Thymus (tissue), 11 donors: ENCODE results near the gene ADAMTS2. TPM values are rescaled to one million over a fixed set of nuclear protein-coding genes. Genes with fewer than 3 reads are reported as not detected.

Experiments
- DNase-seq, 9 donors: peaks; one replicate each; pipeline ENCODE4 v3.0.0-alpha.2; 2013; ENCODE audit warnings: low spot score in 9 of 9, low read depth in 6 of 9, missing footprints in 1 of 9
- H3K27ac ChIP-seq, 2 donors: one replicate each; pipeline ENCODE4 v1.5.1; 2013; ENCODE audit warnings: control low read depth in 1 of 2, low read depth in 1 of 2, low read length in 1 of 2, mild to moderate bottlenecking in 1 of 2, moderate library complexity in 1 of 2
- H3K27me3 ChIP-seq, 2 donors: one replicate each; pipeline ENCODE4 v1.5.1; 2013; ENCODE audit warnings: low read length in 1 of 2; ENCODE audit not compliant: control insufficient read depth in 2 of 2, insufficient read depth in 1 of 2
- H3K36me3 ChIP-seq, 2 donors: one replicate each; pipeline ENCODE4 v1.5.1; 2013; ENCODE audit warnings: low read length in 1 of 2, mild to moderate bottlenecking in 1 of 2, moderate library complexity in 1 of 2; ENCODE audit not compliant: control insufficient read depth in 2 of 2, insufficient read depth in 2 of 2
- H3K4me1 ChIP-seq, 2 donors: one replicate each; pipeline ENCODE4 v1.5.1; 2013; ENCODE audit warnings: low read length in 2 of 2; ENCODE audit not compliant: control insufficient read depth in 2 of 2, insufficient read depth in 2 of 2
- H3K4me3 ChIP-seq, 2 donors: one replicate each; pipeline ENCODE4 v1.5.1; 2013; ENCODE audit warnings: low read length in 2 of 2, control low read depth in 1 of 2, mild to moderate bottlenecking in 1 of 2
- H3K9me3 ChIP-seq, 2 donors: one replicate each; pipeline ENCODE4 v1.5.1; 2013; ENCODE audit warnings: low read length in 1 of 2, mild to moderate bottlenecking in 1 of 2; ENCODE audit not compliant: control insufficient read depth in 2 of 2, insufficient read depth in 1 of 2
- WGBS: extraction: QIAGEN DNeasy Blood & Tissue Kit; methylation state at CpG from one replicate; pipeline ENCODE4 v1.1.7; 2013; 5-methylcytosine and 5-hydroxymethylcytosine counted together
- polyA plus RNA-seq: library from polyadenylated mRNA; stranded (reverse); fragments of 200-250 nt; gene quantifications from one replicate; pipeline ENCODE4 v1.2.3, GENCODE V29; 2013
- total RNA-seq: library from RNA; stranded (reverse); fragments of 120-200 nt; gene quantifications from one replicate; pipeline ENCODE4 v1.2.4, GENCODE V29; 2013
- donor health status: healthy.

ADAMTS2 gene
- total and polyA plus RNA-seq, 2 donors, result 1.3 to 1.4 TPM

DNA sequence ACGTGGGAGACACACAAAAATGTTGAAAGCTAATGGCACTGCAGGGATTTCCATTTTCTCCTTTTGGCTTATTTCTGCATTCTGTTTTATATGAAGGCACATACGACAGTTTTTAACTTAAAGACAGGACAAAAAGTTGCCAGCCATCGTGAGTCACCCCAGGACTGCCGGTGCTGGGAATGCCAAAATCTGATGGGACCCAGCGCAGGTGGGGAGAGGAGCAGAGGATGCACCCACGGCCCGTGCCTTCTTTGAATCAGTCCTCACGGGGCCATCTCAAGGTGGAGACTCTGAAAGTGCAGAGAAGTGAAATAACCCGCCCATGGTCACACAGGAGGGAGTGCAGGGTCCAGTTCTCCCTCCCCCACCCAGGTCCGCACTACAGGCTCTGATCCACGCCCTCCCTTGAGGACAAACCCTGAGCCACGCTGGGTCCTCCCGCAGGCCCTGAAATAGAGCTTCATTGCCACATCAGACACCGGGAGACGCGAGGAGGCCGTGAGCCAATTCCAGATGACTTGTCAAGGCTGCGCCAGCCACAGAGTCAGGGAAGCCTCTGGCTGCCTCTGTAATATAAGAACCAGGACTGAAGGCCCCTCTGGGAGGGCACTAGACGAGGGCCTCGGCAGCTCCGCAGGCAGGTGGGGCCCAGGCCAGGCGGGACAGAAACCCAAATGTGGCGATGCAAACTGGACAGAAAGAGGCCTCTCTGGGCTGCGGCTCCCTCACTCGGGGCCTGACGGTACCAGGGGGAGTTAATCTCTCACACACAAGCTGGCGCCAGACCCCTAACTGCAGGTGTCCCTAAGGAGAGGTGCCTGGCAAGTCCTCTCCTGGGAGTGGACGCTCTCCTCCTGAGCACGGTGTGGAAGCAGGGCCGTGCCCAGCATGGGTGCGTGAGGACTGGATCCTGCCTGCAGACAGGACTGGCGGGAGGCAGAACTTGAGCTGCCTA lies 22.9 kb downstream of the ADAMTS2 start:
- no peak for DNase-seq

DNA sequence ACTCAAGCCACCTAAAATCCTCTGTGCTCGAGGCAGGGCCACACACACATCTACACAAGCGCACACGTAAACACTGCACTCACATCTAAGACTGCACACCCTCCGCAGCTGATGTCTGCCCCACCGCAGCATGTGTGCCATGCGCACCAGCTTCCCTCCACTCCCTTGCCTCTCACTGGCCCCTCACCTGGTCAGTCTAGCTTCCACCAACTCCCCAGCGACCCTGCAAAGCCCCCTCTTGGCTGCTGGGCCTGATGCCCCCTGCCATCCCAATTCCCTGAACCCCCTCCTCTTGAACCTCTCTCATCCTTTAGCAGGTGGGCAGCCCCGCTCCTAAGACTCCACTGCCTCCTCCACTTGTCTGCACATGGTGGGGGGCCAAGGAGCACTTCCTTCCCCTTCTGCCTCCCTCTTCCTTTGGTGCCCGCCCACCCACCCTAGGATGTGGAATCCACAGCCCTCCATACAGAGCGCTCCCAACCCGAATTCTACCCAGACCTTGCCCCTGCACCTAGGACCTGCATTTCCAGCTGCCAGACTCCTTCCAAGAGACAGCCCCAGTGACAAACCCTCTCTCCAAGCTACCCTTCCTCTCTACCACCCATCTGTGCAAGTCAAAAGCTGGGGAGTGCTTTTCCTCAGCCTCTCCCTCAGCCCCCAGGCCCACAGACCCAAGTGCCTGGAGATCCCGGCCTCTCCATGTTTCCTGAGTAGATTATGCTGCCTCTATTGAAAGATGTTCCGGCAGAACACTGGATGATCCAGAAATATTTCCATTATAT lies 23.9 kb downstream of the ADAMTS2 start:
- 86% methylated on average over 12 of the region's 13 CpGs for WGBS
- Histone ChIP-seq H3K27ac (no peak overlapping the region), H3K4me3 (no peak overlapping the region), H3K36me3 (no peaks in the 10 kb centered on the region), H3K4me1 (peaks cover 0 to 5% of the 10 kb centered on the region in 2 donors), H3K9me3 (peaks cover 0 to under 1% of the 10 kb centered on the region in 2 donors), H3K27me3 (no peaks in the 10 kb centered on the region)
- DNase-seq, result no peak

More for the DNA sequence above, 22.9 kb downstream of the ADAMTS2 start:
- Histone ChIP-seq H3K27me3 (no peaks in the 10 kb centered on the region), H3K9me3 (no peaks in the 10 kb centered on the region), H3K36me3 (no peaks in the 10 kb centered on the region), H3K4me1 (peaks cover 0 to 8% of the 10 kb centered on the region in 2 donors), H3K4me3 (no peak overlapping the region), H3K27ac (no peak overlapping the region)
- WGBS, result 89% methylated on average over 32 of the region's 32 CpGs

DNA sequence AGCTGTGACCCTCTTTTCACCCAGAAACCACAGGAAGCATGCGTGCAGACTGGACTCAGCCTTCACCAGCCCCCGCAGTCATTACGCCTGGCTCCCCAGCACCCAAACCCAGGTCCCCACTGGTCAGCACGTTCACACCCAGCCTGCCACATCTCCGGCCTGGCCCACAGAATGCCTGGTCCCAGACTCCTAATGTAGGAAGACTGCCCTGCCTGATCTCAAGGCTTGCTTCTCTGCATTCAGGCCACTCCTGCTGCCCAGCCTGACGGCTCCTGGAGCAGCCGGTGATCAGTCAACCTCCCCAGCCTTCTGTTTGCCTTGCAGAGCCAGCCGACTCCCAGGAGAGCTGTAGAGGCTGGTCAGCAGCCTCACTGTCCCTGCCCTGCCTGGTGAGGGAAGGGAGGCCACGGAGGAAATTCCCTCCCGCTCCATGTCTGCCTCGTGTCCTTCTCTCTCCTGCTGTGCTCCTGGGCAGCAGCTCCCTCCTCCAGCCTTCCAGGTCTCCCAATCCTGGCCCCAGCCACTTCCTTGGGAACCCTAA lies 25.4 kb downstream of the ADAMTS2 start:
- Histone ChIP-seq H3K27ac (no peak overlapping the region), H3K36me3 (no peaks in the 10 kb centered on the region), H3K4me3 (no peak overlapping the region), H3K4me1 (peaks cover 0 to 5% of the 10 kb centered on the region in 2 donors), H3K27me3 (no peaks in the 10 kb centered on the region), H3K9me3 (peaks cover 0 to 9% of the 10 kb centered on the region in 2 donors)
- DNase-seq, result no peak
- WGBS, result 61% methylated on average over 11 of the region's 11 CpGs

DNA sequence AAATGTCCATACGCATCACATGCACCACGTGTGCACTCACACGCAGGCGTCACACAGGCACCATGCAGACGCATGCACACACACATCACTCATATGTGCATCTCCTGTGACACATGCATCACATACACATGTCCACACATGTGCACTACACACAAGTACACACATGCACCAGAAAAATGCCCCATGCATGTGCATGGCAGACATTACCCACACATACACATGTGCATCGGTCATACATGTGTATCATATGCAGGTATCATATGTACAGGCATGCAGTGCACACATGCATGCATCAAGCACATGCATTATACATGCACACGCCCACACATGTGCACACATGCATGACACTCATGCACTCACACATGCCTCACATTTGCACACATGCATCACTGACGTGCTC lies 26.1 kb downstream of the ADAMTS2 start:
- no peaks in the 10 kb centered on the region for H3K36me3 ChIP-seq
- DNase-seq, result no peak
- 96% methylated on average over 8 of the region's 8 CpGs for WGBS
- H3K27ac ChIP-seq, result no peak overlapping the region
- H3K27me3 ChIP-seq, result no peaks in the 10 kb centered on the region
- H3K9me3 ChIP-seq, result peaks cover 0 to 9% of the 10 kb centered on the region in 2 donors
- no peak overlapping the region for H3K4me3 ChIP-seq
- H3K4me1 ChIP-seq, result peaks cover 0 to 5% of the 10 kb centered on the region in 2 donors

DNA sequence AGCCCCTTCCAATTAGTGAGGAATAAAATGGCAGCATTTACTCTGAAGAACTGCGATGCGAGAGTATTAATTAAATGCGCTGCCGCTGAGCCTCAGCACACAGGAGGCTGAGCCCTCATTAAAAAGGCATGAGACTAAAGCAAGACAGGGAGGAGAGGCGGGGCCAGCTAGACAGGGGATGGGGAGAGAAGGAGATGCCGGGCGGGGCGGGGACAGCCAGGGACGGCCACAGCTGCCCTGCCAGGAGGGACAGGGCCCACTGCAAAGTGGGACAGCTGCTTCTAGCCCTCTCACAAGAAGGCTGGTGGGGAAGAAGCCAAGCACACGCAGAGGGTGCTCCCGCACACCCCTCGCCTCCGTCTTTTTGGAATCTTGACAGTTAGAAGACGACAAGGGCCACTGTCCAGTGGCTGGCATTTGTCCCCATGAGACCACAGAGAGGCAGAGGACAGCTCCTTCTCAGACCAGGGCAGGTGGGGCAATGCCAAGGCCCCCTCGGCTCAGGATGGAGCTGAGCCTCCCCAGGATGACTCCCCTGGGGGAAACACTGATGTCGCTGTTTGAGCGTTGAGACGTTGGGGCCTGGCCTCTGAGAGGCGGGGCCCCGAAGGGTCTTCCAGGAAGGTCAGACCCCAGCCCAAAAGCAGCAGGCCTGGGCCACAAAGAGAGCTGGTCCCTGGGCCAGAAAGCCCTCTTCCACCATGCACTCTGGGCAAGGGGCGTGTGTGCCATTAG lies 26.9 kb downstream of the ADAMTS2 start:
- DNase-seq, result no peak
- H3K9me3 ChIP-seq, result peaks cover 0 to 9% of the 10 kb centered on the region in 2 donors
- WGBS, result 89% methylated on average over 21 of the region's 21 CpGs
- no peak overlapping the region for H3K4me3 ChIP-seq
- no peak overlapping the region for H3K27ac ChIP-seq
- peaks cover 0 to 5% of the 10 kb centered on the region in 2 donors for H3K4me1 ChIP-seq
- H3K27me3 ChIP-seq, result no peaks in the 10 kb centered on the region
- H3K36me3 ChIP-seq, result no peaks in the 10 kb centered on the region

DNA sequence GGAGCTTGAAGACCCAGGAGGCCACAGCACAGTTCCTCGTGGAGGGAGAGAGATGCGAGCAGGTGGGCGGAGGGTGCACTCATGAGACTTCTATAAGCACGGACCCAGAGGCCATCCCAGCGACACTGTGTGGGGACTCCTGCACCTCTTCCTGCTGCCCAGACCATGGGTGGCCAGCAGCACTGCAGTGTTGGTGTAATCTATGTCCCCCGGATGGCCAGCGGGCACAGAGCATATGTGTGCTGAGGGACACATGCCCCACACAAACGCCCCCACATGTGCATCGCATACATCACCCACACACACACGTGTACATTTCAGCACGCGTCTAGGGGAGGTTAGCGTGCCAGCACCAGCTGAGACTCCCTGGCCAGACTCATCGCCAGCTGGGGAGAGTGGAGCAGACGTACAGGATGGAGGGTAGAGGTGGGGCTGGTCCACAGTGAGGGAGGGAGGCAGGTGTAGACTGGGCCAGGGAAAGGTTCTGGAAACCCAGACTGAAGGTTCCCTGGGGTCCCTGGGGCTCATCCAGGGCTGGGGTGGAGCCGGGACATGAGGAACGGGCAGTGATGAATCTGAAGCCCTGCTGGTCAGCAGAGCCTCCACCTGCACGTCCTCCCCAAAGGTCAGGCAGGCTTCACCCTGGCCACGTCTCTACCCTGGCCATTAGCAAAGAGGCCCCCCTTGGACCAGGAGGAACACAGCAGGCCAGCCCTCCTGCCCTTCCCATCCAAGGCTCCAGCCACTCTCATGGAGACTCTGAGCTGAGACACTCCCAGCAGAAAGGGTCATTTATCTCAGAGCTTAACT lies 27.6 kb downstream of the ADAMTS2 start:
- DNase-seq, result no peak
- H3K27me3 ChIP-seq, result no peaks in the 10 kb centered on the region
- H3K9me3 ChIP-seq, result peaks cover 0 to 9% of the 10 kb centered on the region in 2 donors
- H3K27ac ChIP-seq, result no peak overlapping the region
- H3K4me1 ChIP-seq, result peaks cover 0 to 3% of the 10 kb centered on the region in 2 donors
- no peaks in the 10 kb centered on the region for H3K36me3 ChIP-seq
- no peak overlapping the region for H3K4me3 ChIP-seq
- 89% methylated on average over 19 of the region's 19 CpGs for WGBS

DNA sequence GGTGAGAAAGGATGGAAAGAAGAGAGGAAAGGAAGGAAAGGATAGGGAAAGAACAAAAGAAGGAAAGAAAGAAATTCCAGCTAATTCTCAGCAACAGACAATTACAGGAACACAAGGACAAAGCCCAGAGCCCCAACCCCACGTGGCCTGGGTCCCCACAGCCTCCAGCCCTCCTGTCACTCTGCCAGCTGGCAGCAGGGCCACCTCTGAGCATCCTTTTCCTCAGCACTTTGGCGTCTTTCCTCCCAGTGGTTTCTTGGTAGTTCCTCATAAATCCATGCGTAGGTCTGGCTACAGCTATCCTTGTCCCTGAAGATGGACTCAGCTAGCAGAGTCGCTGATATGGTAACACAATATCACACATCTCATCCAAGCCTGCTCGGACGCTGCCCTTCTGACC lies 28.3 kb downstream of the ADAMTS2 start:
- Histone ChIP-seq H3K4me1 (no peaks in the 10 kb centered on the region), H3K27ac (no peak overlapping the region), H3K36me3 (no peaks in the 10 kb centered on the region), H3K27me3 (no peaks in the 10 kb centered on the region), H3K4me3 (no peak overlapping the region), H3K9me3 (peaks cover 0 to 9% of the 10 kb centered on the region in 2 donors)
- DNase-seq, result no peak
- 53% methylated on average over 6 of the region's 6 CpGs for WGBS

DNA sequence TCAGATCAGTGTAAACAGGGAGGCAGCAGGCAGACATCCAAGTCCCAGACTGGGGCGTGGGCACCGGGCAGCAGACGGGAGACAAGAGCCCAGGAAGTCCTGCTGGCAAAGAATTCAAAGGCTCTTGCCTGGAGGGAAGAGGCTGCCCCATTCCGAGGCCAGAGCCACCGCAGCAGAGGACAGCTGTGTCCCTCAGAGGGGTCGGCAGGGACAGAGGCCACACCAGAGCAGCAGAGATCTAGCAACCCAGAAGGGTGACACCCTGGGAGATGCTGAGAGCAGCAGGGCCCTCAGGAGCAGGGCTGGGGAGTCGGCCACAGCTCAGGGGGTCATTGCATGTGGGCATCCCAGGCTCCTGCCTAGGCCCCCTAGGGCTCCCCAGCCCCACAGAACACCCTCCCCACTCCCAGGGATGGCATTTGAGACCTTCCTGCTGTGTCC lies 29.1 kb downstream of the ADAMTS2 start:
- H3K36me3 ChIP-seq, result no peaks in the 10 kb centered on the region
- peaks cover 0 to 9% of the 10 kb centered on the region in 2 donors for H3K9me3 ChIP-seq
- no peak overlapping the region for H3K4me3 ChIP-seq
- H3K27me3 ChIP-seq, result no peaks in the 10 kb centered on the region
- no peaks in the 10 kb centered on the region for H3K4me1 ChIP-seq
- WGBS, result 94% methylated on average over 7 of the region's 7 CpGs
- no peak for DNase-seq
- H3K27ac ChIP-seq, result no peak overlapping the region
